Heart left ventricle (tissue), 13 donors: ENCODE data around the gene AEBP1.

Experiments
- POLR2A ChIP-seq, 2 donors: fragments of 450-650 bp; IDR thresholded peaks; one replicate each; pipeline ENCODE4 v1.6.1; 2017; ENCODE audit warnings: antibody characterized with exemption in 2 of 2, mild to moderate bottlenecking in 2 of 2, moderate library complexity in 2 of 2
- TF ChIP-seq, protein P1 (sequence below), 12 donors: fragments of 200-600 bp; sonication (generic) in 4 of 12; IDR thresholded peaks; one replicate each; pipeline versions ENCODE4 v1.5.0 to v1.8.0; 2018 to 2022; ENCODE audit warnings: antibody characterized with exemption in 12 of 12, mild to moderate bottlenecking in 5 of 12
- donor health status: ischemic (EF 13 %, LVEDD 7.1; RV severe dilation, severe dysfunction).
- donor health status: DM: no; HTN: yes; CAD: no.
- donor health status: DM: no; HTN: no; CAD: no.
- donor health status: ischemic (EF 25% LVEDD 6.9; RV normal size, moderate dysfunction).
- donor health status: ischemic (EF 25% LVEDD 5.7; RV mildly dilated, moderate dysfunction).
- donor health status: ischemic (EF 35%, LVEDD 5.7; RV mildly dilated, moderate dysfunction).
- donor health status: nonischemic (EF 11% LVEDD 7.7; RV severe dilation, severe dysfunction).
- donor health status: DM: yes; HTN: yes; CAD: no.
- donor health status: PGD.
- donor health status: ischemic (EF 29% LVEDD 5.4; RV normal size, mild dysfunction).
- donor health status: nonischemic (EF 23%, LVEDD 6.1; RV moderate dilation, normal function).

DNA sequence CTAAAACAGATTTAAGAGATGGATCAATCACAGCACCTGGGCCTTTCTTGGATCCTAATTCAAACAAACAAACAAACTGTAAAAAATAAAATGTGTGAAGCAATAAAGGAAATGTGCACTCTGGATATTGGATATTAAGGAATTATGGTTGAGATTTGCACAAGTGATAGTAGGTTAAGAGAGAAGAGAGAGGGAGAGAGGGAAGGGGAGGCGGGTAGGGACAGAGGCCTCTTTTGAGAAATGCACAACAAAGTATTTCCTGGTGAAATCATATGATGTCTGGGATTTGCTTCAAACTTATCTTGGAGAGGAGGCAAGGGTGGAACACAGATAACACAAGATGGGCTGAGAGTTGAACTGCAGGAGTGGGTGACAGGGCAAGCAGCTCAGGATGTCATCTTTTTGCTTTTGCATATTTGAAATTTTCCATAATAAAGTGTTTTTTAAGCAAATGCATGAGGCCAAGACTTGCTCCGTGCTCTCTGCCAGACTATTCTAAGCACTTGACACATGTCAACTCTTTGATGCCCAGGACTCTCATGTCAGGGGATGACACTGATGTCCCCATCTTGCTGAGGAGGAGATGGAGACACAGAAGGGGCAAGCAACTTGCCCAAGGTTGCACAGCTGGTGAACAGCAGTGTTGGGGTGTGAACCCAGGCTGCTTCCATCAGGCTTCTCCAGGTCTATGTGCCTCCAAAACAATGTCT lies 9.1 kb upstream of the AEBP1 start:
- no peak for TF ChIP-seq POLR2A (IDR thresholded peaks at IDR 0.05)
- TF ChIP-seq, protein P1, sequence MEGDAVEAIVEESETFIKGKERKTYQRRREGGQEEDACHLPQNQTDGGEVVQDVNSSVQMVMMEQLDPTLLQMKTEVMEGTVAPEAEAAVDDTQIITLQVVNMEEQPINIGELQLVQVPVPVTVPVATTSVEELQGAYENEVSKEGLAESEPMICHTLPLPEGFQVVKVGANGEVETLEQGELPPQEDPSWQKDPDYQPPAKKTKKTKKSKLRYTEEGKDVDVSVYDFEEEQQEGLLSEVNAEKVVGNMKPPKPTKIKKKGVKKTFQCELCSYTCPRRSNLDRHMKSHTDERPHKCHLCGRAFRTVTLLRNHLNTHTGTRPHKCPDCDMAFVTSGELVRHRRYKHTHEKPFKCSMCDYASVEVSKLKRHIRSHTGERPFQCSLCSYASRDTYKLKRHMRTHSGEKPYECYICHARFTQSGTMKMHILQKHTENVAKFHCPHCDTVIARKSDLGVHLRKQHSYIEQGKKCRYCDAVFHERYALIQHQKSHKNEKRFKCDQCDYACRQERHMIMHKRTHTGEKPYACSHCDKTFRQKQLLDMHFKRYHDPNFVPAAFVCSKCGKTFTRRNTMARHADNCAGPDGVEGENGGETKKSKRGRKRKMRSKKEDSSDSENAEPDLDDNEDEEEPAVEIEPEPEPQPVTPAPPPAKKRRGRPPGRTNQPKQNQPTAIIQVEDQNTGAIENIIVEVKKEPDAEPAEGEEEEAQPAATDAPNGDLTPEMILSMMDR (IDR thresholded peaks at IDR 0.05) = no peak
